GM19238 (cell line): Measurements from ENCODE around the gene LEKR1.
"Not testable (repeated sequence)": the region's sequence is repeated elsewhere in the genome, so short reads cannot be mapped to it uniquely, and the experiment has no call there.

ENCODE experiments used
- DNase-seq: peaks from one replicate; pipeline ENCODE4 v3.0.0; 2011; ENCODE audit warnings: low spot score; ENCODE audit not compliant: insufficient read length

The LEKR1 gene

DNA sequence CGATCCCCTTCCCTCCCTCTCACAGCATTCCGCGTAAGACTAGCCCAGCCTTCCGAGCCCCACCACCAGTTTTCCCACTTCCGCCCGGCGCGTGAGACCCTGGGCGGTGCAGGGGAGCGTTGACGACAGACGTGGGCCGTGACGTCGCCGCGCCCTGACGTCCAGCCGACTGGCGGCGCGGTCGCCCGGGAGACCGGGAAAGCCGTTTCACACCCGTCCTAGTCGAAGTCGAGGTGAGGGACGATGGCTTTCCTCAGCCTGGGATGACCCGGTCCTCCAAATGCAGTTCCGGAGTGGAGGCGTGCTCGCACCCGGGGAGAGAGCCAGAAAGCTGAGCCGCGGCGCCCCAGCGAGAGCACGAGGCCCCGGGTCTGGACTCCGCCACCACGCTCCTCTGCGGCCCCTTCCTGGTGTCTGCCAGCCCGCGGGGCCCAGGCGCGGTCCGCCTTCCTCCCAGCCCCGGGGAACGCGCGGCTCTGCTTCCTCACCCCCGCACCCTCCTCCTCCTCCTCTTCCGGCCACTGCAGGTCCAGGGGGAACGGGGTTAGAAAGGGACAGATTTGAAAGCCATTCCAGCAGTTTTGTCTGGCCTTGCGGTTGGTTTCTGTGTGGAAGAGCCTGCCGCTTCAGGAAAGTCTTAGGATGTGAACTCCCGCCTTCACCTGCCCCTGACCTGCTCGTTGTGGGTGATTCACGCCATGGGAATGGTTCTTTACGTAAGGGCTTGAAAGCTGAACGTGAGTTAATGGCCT, at the start of gene LEKR1:
Gene LEKR1 (plus strand): TSS at position 210 of the 752 bp plus-strand sequence. CDS start 2,977 bp downstream, outside the sequence.
- DNase-seq, result peak; percentile 72

DNA sequence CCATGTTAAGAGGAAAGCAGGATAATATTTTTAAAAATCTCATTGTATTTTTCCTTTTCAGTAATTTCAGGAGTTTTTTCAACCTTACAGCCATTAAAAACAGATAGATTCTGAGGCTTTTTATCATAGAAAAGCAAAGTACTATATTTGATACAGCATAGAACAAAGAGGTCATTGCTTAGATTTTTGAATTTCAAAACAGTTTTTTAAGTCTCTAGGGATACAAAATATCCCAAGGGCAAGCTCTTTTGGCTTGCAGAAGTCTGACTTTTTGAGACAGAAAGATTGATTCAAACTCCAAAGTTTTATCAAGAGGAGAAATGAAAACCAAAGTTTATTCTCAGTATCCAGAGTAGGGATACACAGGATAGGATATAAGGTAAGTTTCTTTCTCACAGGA, 49.3 kb upstream of the LEKR1 start:
- no peak for DNase-seq

DNA sequence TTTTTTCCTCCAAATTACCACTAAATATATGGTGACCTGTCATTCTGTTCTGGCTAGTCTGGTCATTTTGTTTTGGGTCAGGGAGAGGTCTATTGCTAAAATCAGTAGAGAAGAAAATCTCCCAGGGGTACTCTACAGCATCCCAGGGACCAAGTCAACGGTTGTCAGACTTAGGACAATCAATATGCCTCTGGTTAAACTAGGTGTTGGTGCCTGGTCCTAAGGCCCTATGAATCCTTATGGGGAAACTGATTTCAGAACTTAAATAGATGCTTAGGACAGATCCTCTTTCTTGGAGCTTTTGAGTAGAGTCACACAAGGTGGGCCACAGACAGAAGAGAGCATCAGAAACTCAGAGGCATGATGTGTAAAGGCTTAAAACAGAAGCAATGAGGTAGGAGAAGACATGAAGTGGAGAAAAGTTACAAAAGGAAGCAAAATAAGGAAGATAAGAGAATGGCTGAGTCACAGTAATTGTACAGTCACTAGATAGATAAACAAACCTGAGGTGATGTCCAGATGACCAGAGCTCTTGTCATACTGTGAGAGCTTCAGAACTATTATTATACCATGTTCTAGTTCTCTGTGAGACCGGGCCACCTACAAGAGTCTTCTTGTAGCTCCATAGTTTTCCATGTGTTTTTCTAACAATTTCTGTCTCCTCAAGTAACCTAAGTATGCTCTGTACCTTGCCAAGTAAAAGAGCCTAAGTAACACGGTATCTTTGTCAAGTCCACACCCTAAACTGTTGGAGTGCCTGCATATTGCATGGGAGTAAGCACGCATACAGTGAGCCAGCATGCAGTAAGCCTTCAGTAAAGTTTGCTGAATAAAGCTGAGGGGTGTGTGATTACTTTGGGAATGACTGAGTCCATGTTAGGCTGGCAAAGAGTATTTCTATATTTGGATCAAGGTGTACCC, 44.6 kb upstream of the LEKR1 start:
- no peak for DNase-seq

DNA sequence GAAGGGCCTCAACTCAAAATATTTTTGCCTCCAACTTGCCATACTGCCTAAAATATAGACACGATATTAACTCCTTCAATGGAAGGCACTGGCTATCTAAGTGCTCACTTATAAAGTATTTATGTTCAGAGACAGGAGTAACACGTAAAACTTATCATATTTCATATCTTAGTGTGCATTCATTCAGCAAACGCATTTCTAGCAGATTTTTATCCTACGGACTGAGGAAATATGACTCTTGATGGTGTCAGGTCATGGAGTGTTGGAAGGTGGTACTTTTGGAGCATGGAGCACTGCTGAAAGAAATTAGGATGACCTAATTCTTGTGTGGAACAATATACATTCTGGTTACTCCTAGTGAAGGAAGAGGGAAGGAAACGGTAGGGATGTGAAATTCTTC, 43.8 kb upstream of the LEKR1 start:
- no peak for DNase-seq

- no peak for DNase-seq
These were observed 43.2 kb upstream of the LEKR1 start for GRCh38 chr3:156782921-156783320.

GRCh38 chr3:156787001-156787400, 39.2 kb upstream of the LEKR1 start:
- no peak for DNase-seq

DNA sequence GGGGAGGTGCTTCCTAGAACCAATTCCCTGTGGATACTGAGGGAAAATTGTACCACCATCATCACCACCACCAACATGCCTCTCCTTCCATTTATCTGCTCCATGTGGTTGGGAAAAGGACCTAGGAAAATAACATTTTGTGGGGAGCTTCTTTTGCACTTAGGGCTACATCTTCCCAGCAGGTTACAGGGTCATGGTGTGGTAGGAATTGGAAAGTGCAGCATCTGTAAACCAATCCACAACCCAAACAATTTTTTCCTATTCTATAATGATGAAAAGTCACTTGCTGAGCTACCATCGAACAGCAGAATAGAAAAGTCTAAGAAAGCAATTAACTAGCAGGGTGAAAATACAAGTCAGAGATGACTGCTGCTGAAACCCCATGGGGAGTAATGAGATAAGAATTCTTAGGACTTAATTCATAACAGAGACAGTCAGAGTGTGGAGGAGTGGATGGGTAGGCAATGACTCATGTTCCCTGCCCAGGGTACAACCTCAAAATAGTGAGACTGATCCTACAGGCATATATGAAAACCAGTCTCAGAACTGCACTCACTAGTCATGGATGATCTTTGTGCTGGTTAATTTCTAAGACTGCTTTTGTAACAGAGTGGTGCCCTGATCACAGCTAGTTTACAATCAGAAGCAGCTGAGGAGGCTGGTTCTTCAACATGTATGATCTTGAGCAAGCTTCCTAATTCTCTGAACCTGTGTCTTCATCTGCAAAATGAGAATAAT, 38.1 kb upstream of the LEKR1 start:
- no peak for DNase-seq

GRCh38 chr3:156788846-156789245, 37.3 kb upstream of the LEKR1 start:
- DNase-seq, result no peak

DNA sequence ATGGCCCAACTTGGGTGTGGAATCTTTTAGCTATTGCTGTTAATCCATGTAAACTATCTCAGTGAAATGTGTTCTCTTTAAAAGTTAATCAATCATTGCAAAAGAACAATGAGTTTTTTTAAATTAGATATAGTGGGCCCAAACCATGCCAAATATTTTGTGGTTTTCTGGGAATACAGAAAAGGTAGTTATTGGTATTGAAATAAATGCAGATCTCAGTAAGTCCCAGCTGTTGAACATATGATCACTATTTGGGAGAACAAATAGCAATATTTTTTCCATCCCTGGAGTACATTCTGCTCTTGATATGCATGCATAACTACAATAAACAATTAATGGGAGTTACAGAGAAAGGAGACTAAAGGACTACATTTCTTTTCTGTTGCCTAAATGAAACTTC, 36.0 kb upstream of the LEKR1 start:
- DNase-seq, result no peak

GRCh38 chr3:156792114-156792513, 34.0 kb upstream of the LEKR1 start:
- DNase-seq, result no peak

DNA sequence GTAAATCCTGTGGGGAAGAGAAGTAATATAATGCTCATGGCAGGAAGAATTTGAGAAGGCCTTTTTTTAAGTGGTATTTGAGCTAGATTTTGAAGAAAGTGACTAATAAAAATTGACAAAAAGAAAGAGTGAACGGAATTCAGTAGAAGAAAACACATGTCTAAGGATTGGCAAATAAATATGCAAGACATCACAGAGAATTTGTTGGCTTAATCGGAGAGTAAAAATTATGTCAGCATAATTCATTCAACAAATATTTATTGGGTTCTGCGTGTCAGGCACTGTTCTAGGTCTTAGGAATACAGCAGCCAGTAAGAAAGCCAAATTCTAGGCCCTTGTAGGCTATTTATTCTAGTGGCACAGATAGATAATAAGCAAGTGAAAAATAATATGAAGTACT, 33.6 kb upstream of the LEKR1 start:
- no peak for DNase-seq

- no peak for DNase-seq
These were observed 33.2 kb upstream of the LEKR1 start for GRCh38 chr3:156792945-156793344.

GRCh38 chr3:156793400-156793799, 32.8 kb upstream of the LEKR1 start:
- DNase-seq, result no peak

- DNase-seq, result no peak
These were observed 32.3 kb upstream of the LEKR1 start for GRCh38 chr3:156793851-156794250.

GRCh38 chr3:156795890-156796481, 30.2 kb upstream of the LEKR1 start:
- DNase-seq, result no peak

DNA sequence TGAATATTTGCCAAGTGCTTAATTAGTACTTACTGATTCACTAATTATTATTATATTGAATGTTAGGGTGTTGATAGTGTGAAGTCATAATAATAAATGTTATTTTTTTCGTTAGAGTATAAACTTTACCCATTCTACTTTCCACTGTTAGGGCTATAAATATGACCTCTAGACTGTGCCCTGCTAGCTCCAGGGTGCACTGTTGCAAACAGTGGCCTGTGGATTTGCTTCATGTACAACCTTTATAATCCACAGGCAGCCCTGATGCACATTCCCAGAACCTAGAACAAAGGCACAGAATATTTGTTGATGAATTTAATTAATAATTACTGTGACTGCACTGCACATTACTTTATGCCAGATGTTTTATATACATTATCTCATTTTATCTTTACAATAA, 28.8 kb upstream of the LEKR1 start:
- DNase-seq, result no peak

GRCh38 chr3:156800287-156800686, 25.9 kb upstream of the LEKR1 start:
- not testable (repeated sequence) for DNase-seq

- DNase-seq, result no peak
These were observed 24.4 kb upstream of the LEKR1 start for GRCh38 chr3:156801746-156802145.

DNA sequence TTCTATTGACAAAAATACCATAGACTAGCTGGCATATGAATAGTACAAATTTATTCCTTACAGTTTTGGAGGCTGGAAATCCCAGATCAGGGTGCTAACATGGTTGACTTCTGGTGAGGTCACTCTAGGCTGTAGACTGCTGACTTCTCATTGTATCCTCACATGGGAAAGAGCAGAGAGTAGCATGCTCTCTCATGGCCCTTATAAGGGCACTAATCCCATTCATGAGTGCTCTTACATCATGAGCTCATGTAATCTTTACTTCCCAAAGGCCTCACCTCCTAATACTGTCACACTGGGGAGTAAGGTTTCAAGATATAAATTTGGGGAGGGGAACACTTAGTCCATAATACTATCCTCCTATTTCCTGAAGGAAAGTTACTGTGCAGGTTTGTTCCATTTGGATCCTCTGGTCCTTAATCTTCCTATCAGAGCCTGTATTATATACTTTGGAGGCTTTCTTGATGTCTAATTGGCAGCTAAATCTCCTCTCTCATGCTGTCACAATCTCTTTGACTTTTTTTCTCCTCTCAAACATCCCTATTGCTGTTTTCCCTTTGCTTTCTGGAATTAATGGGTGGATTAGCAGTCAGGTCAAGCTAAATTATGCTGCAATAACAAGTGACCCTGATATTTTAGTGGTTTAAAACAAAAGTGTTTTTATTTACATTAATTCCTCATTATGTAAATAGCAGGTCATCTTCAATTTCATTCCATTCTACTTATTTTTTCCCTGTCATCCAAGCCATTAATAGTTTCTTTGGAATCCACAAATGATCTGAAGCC, 23.1 kb upstream of the LEKR1 start:
- no peak for DNase-seq

- DNase-seq, result no peak
These were observed 22.0 kb upstream of the LEKR1 start for GRCh38 chr3:156803952-156804741.
